ENCODE results near the gene HYAL3.
"Not testable (repeated sequence)": the region's sequence is repeated elsewhere in the genome, so short reads cannot be mapped to it uniquely, and the experiment has no call there.

Gene HYAL3

GRCh38 chr3:50288387-50289007, 10.7 kb downstream of the HYAL3 start:
- DNase-seq: no peak

GRCh38 chr3:50287262-50287661, 11.9 kb downstream of the HYAL3 start:
- no peak for DNase-seq

DNA sequence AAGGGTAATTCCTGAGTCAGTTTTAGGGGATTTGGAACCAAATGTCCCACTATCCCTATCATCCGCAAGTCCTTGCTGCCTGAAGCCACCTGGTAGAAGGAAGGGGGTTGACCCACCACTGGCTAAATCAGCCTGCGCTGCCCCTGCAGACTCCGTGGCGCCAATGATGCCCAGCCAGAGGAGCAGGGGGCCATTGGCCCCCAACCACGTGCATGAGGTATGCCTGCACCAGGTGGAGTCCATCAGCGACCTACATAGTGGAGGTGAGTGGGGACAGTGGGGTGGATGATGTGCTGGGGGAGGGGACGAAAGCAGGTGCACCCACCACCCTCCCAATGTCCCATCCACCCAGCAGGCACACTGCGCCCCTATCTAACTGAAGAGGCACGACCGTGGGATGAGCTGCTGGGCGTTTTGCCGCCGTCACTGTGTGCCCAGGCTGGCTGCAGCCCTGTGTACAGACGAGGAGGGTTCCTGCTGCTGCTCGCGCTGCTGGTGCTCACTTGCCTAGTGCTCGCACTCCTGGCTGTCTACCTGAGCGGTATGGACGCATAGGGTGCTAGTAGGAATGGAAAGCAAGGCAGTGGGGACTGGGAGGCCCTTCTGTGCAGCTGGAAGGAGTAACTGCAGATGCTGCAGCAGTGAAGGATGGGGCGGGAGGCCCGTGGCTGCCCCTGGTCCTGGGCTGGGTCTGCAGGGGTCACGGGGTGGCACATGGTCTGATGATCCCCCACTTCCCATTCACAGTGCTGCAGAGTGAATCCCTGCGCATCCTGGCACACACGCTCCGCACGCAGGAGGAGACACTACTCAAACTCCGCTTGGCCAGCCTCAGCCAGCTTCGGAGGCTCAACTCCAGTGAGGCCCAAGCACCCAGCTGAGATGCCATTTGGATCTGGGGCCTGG, 12.6 kb downstream of the HYAL3 start:
- DNase-seq: no peak

GRCh38 chr3:50284121-50284520, 15.1 kb downstream of the HYAL3 start:
- DNase-seq: not testable (repeated sequence)

DNA sequence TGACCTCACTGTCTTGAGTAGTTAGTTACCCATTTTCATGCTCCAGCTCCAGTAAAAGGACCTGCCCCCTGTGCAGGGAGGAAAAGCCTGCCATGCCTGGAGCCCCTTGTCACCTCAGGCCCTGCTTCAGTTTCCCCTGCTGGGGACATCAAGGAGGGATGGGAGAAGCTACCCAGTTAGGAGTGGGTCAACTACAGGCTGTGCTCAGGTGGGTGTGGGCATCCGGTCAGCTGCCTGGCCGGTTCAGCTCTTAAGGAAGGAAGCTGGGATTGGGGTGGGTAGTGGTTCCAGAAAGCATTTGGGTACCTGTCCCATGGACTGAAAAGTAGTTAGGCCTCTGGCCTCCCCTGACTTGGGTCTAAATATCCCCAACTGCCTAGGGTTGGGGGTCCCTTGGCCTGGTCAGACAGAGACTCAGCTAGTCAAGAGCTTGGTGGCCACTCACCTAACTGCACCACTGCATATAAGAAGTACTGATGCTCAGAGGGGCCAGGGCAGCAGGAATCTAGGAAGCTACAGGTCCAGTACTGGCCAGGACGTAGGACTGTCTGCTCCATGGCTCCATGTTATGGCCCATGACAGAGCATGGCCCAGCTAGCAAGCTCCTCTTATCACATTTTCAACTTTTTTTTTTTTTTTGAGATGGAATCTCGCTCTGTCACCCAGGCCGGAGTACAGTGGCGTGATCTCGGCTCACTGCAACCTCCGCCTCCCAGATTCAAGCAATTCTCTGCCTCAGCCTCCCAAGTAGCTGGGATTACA, 19.8 kb downstream of the HYAL3 start:
- no peak for DNase-seq

DNA sequence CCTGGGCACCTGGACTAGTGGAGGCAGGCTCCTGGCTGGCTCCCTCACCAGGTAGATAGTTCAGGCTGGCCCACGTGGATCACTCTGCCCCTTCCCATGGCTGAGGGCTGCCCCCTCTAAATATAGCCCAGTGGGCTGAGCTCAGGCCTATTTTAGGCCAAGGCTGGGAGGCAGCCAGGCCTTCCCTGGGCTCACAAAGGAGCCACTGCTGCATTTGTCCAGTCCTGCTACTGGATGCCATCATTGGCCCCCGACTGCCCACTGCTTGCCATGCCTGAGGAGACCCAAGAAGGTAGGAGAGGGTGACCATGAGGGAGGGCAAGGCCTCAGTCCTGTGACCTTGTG, 20.4 kb downstream of the HYAL3 start, which contains the start of gene LSMEM2:
Gene LSMEM2, plus strand, starts transcription at position 208 of the 345 bp plus-strand sequence. Its CDS starts 27 bp downstream, at position 235.
- DNase-seq: no peak

GRCh38 chr3:50278123-50278879, 20.9 kb downstream of the HYAL3 start:
- DNase-seq: no peak

DNA sequence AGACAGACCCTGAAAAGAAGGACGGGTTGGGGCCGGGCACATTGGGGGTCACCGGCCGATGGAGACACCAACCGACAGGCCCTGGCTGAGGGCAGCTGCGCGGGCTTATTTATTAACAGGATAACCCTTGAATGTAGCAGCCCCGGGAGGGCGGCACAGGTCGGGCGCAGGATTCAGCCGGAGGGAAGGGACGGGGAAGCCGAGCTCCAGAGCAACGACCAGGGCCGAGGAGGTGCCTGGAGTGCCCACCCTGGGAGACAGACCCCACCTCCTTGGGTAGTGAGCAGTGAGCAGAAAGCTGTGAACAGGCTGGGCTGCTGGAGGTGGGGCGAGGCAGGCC, 22.5 kb downstream of the HYAL3 start:
- no peak for DNase-seq

GRCh38 chr3:50275996-50276761, 23.0 kb downstream of the HYAL3 start:
- no peak for DNase-seq

- DNase-seq: no peak
These were observed 23.8 kb downstream of the HYAL3 start for GRCh38 chr3:50275141-50275995.

- no peak for DNase-seq
These were observed 24.7 kb downstream of the HYAL3 start for GRCh38 chr3:50274371-50275104.

GRCh38 chr3:50273689-50274065, 25.5 kb downstream of the HYAL3 start:
- DNase-seq: no peak

- no peak for DNase-seq
These were observed 26.1 kb downstream of the HYAL3 start for GRCh38 chr3:50272911-50273688.

DNA sequence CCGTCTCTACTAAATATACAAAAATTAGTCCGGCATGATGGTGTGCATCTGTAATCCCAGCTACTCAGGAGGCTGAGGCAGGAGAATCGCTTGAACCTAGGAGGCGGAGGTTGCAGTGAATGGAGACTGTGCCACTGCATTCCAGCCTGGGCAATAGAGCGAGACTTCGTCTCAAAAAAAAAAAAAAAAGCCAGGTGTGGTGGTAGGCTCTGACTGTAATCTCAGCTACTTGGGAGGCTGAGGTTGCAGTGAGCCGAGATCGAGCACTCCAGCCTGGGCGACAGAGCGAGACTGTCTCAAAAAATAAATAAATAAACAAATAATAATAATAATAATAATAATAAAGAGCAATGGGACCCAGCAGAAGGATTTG, 26.7 kb downstream of the HYAL3 start:
- DNase-seq: not testable (repeated sequence)

DNA sequence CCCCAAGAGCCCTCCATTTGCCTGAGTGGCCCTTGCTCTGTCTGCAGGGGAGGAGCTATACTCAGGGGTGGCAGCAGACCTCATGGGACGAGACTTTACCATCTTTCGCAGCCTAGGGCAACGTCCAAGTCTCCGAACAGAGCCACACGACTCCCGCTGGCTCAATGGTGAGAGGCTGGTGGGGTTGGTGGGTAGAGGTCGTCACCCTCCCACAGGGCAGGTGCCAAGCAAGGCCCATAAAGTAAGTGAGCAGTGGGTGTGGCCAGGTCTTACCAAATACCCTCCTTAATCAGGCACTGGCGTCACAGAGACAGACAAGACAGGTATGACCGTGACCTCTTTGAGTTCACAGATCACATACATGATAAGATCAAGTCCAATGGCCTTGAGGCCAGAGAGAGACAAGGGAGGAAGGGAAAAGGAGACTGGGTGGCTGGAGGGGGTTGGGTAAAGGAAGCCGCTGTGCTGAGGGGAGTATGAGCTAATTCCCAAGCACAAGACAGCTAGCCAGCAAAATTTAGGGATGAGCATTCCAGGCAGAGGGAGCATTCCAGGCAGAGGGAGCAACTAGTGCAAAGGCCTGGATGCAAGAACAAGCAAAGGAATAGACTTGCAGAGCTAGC, 27.8 kb downstream of the HYAL3 start:
- no peak for DNase-seq

DNA sequence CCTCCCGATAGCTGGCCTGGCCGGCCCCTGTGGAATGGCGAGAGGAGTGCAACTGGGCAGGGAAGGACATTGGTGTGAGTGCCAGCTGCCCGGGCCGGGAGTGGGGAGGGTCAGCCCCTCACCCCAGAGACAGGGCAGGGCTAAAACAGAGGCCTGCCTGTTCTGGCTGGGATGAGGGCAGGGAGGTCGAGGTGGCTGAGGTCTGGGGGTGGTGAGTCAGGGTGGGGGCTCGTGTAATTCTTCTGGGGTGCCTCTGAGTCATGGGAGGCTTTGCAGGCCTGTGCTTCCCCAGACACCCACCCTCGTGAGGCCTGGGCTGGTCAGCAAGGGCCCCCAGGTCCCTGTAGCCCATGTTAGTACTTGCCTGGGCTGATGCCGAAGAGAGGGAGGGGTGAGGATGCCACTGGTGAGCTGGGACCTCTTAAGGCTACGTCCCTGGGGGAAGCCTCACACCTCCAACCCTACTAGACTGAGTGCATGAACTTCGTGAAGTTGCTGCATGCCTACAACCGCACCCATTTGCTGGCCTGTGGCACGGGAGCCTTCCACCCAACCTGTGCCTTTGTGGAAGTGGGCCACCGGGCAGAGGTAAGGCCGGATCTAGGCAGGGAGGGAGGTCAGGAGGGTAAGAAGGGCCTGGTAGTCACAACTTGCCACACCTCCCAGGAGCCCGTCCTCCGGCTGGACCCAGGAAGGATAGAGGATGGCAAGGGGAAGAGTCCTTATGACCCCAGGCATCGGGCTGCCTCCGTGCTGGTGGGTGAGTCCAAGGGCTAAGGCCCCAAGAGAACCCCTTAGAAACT, 28.6 kb downstream of the HYAL3 start:
- DNase-seq: no peak

DNA sequence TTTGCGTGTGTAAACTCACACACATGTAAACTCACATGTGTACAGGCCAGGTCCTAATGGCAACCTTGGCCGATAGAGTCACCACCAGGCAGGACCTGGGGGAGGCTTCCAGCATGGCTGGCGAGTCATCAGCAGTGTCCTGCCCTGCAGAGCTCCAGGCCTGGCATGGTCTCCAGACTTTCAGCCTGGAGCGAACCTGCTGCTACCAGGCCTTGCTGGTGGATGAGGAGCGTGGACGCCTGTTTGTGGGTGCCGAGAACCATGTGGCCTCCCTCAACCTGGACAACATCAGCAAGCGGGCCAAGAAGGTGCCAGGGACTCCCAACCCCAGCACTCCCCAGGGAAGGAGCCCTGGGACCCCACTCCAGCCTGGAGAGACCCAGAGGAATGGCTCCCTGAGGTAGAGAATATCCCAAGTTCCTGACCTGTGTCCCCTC, 29.2 kb downstream of the HYAL3 start:
- no peak for DNase-seq

- no peak for DNase-seq
These were observed 29.7 kb downstream of the HYAL3 start for GRCh38 chr3:50269460-50269859.

Measured in NCI-H446 treated with DMSO at 0.1 percent for 48 hours (cell line).